ENCODE measurements around the gene CHAF1A. TPM values are rescaled to one million over a fixed set of nuclear protein-coding genes. Genes with fewer than 3 reads are reported as not detected.

Gene CHAF1A
- total and polyA plus RNA-seq, 2 experiments from 2014 or later: 113 to 125 TPM

GRCh38 chr19:4367781-4368127 is 34.7 kb upstream of the CHAF1A start (continued):
- TF ChIP-seq CTCF (conservative IDR thresholded peaks at IDR 0.05; ENCODE audit: low read depth in 2 of 2): no peak

- peak overlapping the region; percentile 66; the same call in 1 of the 2 replicates for H3K27ac ChIP-seq (ENCODE audit: low read depth)
- TF ChIP-seq CREB1 (CRISPR knock-in tag; IDR thresholded peaks at IDR 0.05; ENCODE audit: low read depth) (no peak), NANOG (IDR thresholded peaks at IDR 0.05; ENCODE audit: borderline replicate concordance) (no peak), ZNF114 (CRISPR knock-in tag; IDR thresholded peaks at IDR 0.05) (no peak), ZNF331 (CRISPR knock-in tag; IDR thresholded peaks at IDR 0.05; ENCODE audit: low read depth) (no peak), EZH2phosphoT487 (IDR thresholded peaks at IDR 0.05; ENCODE audit: unreplicated experiment) (no peak), ETS1 (IDR thresholded peaks at IDR 0.05) (no peak), STAT1 (IDR thresholded peaks at IDR 0.05; ENCODE audit: unreplicated experiment) (no peak), REST (IDR thresholded peaks at IDR 0.05; ENCODE audit: unreplicated experiment) (no peak), POLR2AphosphoS5 (IDR thresholded peaks at IDR 0.05; ENCODE audit: low read depth) (no peak), CTCF (conservative IDR thresholded peaks at IDR 0.05; ENCODE audit: low read depth in 2 of 2) (no peak)
Observed at GRCh38 chr19:4368128-4368820, 34.2 kb upstream of the CHAF1A start.

More at GRCh38 chr19:4368128-4368820, 34.2 kb upstream of the CHAF1A start:
- peak overlapping the region; percentile 94 for H3K27ac Mint-ChIP-seq
- Histone ChIP-seq H3F3A (replicated peaks; ENCODE audit: low read depth) (peaks cover 8% of the 10 kb centered on the region; the same call in 1 of the 2 replicates), H3K79me2 (replicated peaks; ENCODE audit: insufficient read depth) (peaks cover 24% of the 10 kb centered on the region; the same call in 1 of the 2 replicates), H3K4me1 (ENCODE audit: insufficient read depth) (peaks cover 10% of the 10 kb centered on the region), H2AFZ (no peak overlapping the region), H3K9me2 (ENCODE audit: insufficient read depth) (no peaks in the 10 kb centered on the region), H3K4me2 (no peak overlapping the region), H3K27me3 (ENCODE audit: insufficient read depth) (no peaks in the 10 kb centered on the region), H3K36me3 (ENCODE audit: insufficient read depth) (no peaks in the 10 kb centered on the region), H3K4me3 (no peak overlapping the region), H4K20me1 (replicated peaks; ENCODE audit: insufficient read depth) (peaks cover 11% of the 10 kb centered on the region; the same call in 1 of the 2 replicates)
- no peaks in the 10 kb centered on the region for H3K9me3 Mint-ChIP-seq
- no peak overlapping the region for H3K4me3 Mint-ChIP-seq
- peaks cover 23% of the 10 kb centered on the region for H3K27me3 Mint-ChIP-seq (ENCODE audit: insufficient read depth, low read depth, poor library complexity)
- ATAC-seq (no peak), DNase-seq (ENCODE audit: low spot score) (no peak)
- H3K36me3 Mint-ChIP-seq (ENCODE audit: low read depth): peaks cover 4% of the 10 kb centered on the region; the same call in 1 of the 3 replicates
- H3K4me1 Mint-ChIP-seq: peaks cover 23% of the 10 kb centered on the region

Measured in GM23338 (cell line).